Astrocyte (in vitro differentiated cells and primary cell): ENCODE data around the gene NKIRAS2. TPM values are rescaled to one million over a fixed set of nuclear protein-coding genes. Genes with fewer than 3 reads are reported as not detected.
A peak's percentile ranks its signal among the peaks of the same experiment; 100 is the strongest.

Experiments used
- DNase-seq: peaks from one replicate; pipeline ENCODE4 v3.0.0-alpha.2; 2010; ENCODE audit warnings: low read depth
- FAIRE-seq: peaks from 2 replicates; lab custom pipeline; 2011; peaks lifted over from hg19 to GRCh38; lab: Jason Lieb, UNC
- H2AFZ ChIP-seq: 2 replicates; pipeline ENCODE4 v1.6.0; 2012; ENCODE audit warnings: low read depth, low read length, inconsistent platforms
- H3K27ac ChIP-seq: 2 replicates; pipeline ENCODE4 v1.5.1; 2011; ENCODE audit warnings: low read depth, low read length, inconsistent platforms
- H3K27me3 ChIP-seq: 2 replicates; pipeline ENCODE4 v1.6.0; 2011; ENCODE audit warnings: low read length, inconsistent platforms; ENCODE audit not compliant: insufficient read depth
- H3K36me3 ChIP-seq: 2 replicates; pipeline ENCODE4 v1.5.1; 2011; ENCODE audit warnings: low read length, inconsistent platforms; ENCODE audit not compliant: insufficient read depth
- H3K4me1 ChIP-seq: 2 replicates; pipeline ENCODE4 v1.5.1; 2011; ENCODE audit warnings: low read length, inconsistent platforms; ENCODE audit not compliant: insufficient read depth
- H3K4me2 ChIP-seq: 2 replicates; pipeline ENCODE4 v1.6.0; 2012; ENCODE audit warnings: low read length, inconsistent platforms
- H3K4me3 ChIP-seq: 2 replicates; pipeline ENCODE4 v1.5.1; 2011; ENCODE audit warnings: low read depth, mild to moderate bottlenecking, low read length, inconsistent platforms; ENCODE audit not compliant: insufficient read depth
- H3K79me2 ChIP-seq: 2 replicates; pipeline ENCODE4 v1.6.0; 2012; ENCODE audit warnings: mild to moderate bottlenecking, low read length, inconsistent platforms; ENCODE audit not compliant: insufficient read depth
- H3K9ac ChIP-seq: 2 replicates; pipeline ENCODE4 v1.6.0; 2012; ENCODE audit warnings: mild to moderate bottlenecking, low read length, inconsistent platforms
- H3K9me3 ChIP-seq: 2 replicates; pipeline ENCODE4 v1.5.1; 2012; ENCODE audit warnings: low read depth, mild to moderate bottlenecking, low read length, inconsistent platforms; ENCODE audit not compliant: insufficient read depth
- H4K20me1 ChIP-seq: 2 replicates; pipeline ENCODE4 v1.6.0; 2012; ENCODE audit warnings: low read length, inconsistent platforms; ENCODE audit not compliant: insufficient read depth
- H3K27ac Mint-ChIP-seq: one replicate; pipeline ENCODE4 v1.8.0; 2021; ENCODE audit warnings: mild to moderate bottlenecking, mixed read lengths; ENCODE audit not compliant: unreplicated experiment
- H3K27me3 Mint-ChIP-seq: one replicate; pipeline ENCODE4 v1.8.0; 2021; ENCODE audit warnings: low read depth, mixed read lengths; ENCODE audit not compliant: unreplicated experiment
- H3K36me3 Mint-ChIP-seq: one replicate; pipeline ENCODE4 v1.8.0; 2021; ENCODE audit warnings: low read depth, mixed read lengths; ENCODE audit not compliant: unreplicated experiment
- H3K4me1 Mint-ChIP-seq: one replicate; pipeline ENCODE4 v1.8.0; 2021; ENCODE audit warnings: low read depth, mixed read lengths; ENCODE audit not compliant: unreplicated experiment
- H3K4me3 Mint-ChIP-seq: one replicate; pipeline ENCODE4 v1.8.0; 2021; ENCODE audit warnings: mild to moderate bottlenecking, moderate library complexity, mixed read lengths; ENCODE audit not compliant: unreplicated experiment
- H3K9me3 Mint-ChIP-seq: one replicate; pipeline ENCODE4 v1.8.0; 2021; ENCODE audit warnings: mild to moderate bottlenecking, mixed read lengths; ENCODE audit not compliant: unreplicated experiment
- CTCF ChIP-seq: IDR thresholded peaks from 2 replicates; pipeline ENCODE4 v1.5.1; 2011; ENCODE audit warnings: low read depth, mild to moderate bottlenecking, inconsistent platforms, low read length, moderate library complexity; ENCODE audit not compliant: insufficient read depth
- EZH2 ChIP-seq: IDR thresholded peaks from 2 replicates; pipeline ENCODE4 v1.6.1; 2012; ENCODE audit warnings: mild to moderate bottlenecking, low read length, inconsistent platforms; ENCODE audit not compliant: insufficient read depth
- total RNA-seq: library from RNA; stranded (reverse); gene quantifications from 2 replicates; pipeline ENCODE4 v1.2.1, GENCODE V29; 2021

Gene NKIRAS2
- total RNA-seq, 1 donor from 2014 or later, result 60.5 TPM

GRCh38 chr17:42067371-42068091, 47.6 kb downstream of the NKIRAS2 start:
- Histone ChIP-seq H2AFZ (no peak overlapping the region), H4K20me1 (no peaks in the 10 kb centered on the region), H3K27ac (no peak overlapping the region), H3K79me2 (no peaks in the 10 kb centered on the region), H3K27me3 (peaks cover 9% of the 10 kb centered on the region), H3K4me3 (no peak overlapping the region), H3K9me3 (no peaks in the 10 kb centered on the region), H3K4me2 (no peak overlapping the region), H3K9ac (no peak overlapping the region), H3K4me1 (no peaks in the 10 kb centered on the region), H3K36me3 (no peaks in the 10 kb centered on the region)
- H3K4me1 Mint-ChIP-seq, result peaks cover 5% of the 10 kb centered on the region
- no peaks in the 10 kb centered on the region for H3K36me3 Mint-ChIP-seq
- DNase-seq, result no peak
- H3K27ac Mint-ChIP-seq, result no peak overlapping the region
- H3K27me3 Mint-ChIP-seq, result peaks cover 36% of the 10 kb centered on the region
- FAIRE-seq, result no peak
- TF ChIP-seq EZH2 (no peak), CTCF (peak; percentile 81)
- peaks cover 3% of the 10 kb centered on the region for H3K9me3 Mint-ChIP-seq
- no peak overlapping the region for H3K4me3 Mint-ChIP-seq

GRCh38 chr17:42068979-42069378, 49.1 kb downstream of the NKIRAS2 start:
- H3K9me3 ChIP-seq, result no peaks in the 10 kb centered on the region
- H3K79me2 ChIP-seq, result no peaks in the 10 kb centered on the region
- Mint-ChIP-seq H3K4me1 (peaks cover 2% of the 10 kb centered on the region), H3K4me3 (no peak overlapping the region), H3K36me3 (no peaks in the 10 kb centered on the region), H3K27ac (no peak overlapping the region), H3K9me3 (peaks cover 3% of the 10 kb centered on the region), H3K27me3 (peaks cover 45% of the 10 kb centered on the region)
- H3K9ac ChIP-seq, result no peak overlapping the region
- H3K4me1 ChIP-seq, result no peaks in the 10 kb centered on the region
- no peaks in the 10 kb centered on the region for H3K36me3 ChIP-seq
- H2AFZ ChIP-seq, result no peak overlapping the region
- no peaks in the 10 kb centered on the region for H4K20me1 ChIP-seq
- TF ChIP-seq CTCF (no peak), EZH2 (no peak)
- FAIRE-seq, result no peak
- peaks cover 11% of the 10 kb centered on the region for H3K27me3 ChIP-seq
- no peak for DNase-seq
- no peak overlapping the region for H3K27ac ChIP-seq
- H3K4me2 ChIP-seq, result no peak overlapping the region
- H3K4me3 ChIP-seq, result no peak overlapping the region

GRCh38 chr17:42071810-42072209, 51.9 kb downstream of the NKIRAS2 start:
- H3K4me3 ChIP-seq, result no peak overlapping the region

More at GRCh38 chr17:42071810-42072209, 51.9 kb downstream of the NKIRAS2 start:
- Histone ChIP-seq H3K36me3 (no peaks in the 10 kb centered on the region), H3K4me2 (peak overlapping the region; percentile 77), H4K20me1 (no peaks in the 10 kb centered on the region), H3K27ac (no peak overlapping the region), H3K9ac (no peak overlapping the region), H3K9me3 (no peaks in the 10 kb centered on the region), H3K4me1 (no peaks in the 10 kb centered on the region), H2AFZ (no peak overlapping the region), H3K79me2 (no peaks in the 10 kb centered on the region), H3K27me3 (peaks cover 11% of the 10 kb centered on the region)
- DNase-seq (no peak), FAIRE-seq (no peak)
- Mint-ChIP-seq H3K27me3 (peaks cover 48% of the 10 kb centered on the region), H3K4me1 (no peaks in the 10 kb centered on the region), H3K27ac (no peak overlapping the region), H3K4me3 (no peak overlapping the region), H3K9me3 (no peaks in the 10 kb centered on the region), H3K36me3 (no peaks in the 10 kb centered on the region)
- TF ChIP-seq CTCF (no peak), EZH2 (no peak)
